ENCODE results near the gene ZNF133. TPM values are rescaled to one million over a fixed set of nuclear protein-coding genes. Genes with fewer than 3 reads are reported as not detected.

ZNF133 gene
- total and polyA plus RNA-seq, 11 donors: 4.0 to 9.8 (median 6.3) TPM

DNA sequence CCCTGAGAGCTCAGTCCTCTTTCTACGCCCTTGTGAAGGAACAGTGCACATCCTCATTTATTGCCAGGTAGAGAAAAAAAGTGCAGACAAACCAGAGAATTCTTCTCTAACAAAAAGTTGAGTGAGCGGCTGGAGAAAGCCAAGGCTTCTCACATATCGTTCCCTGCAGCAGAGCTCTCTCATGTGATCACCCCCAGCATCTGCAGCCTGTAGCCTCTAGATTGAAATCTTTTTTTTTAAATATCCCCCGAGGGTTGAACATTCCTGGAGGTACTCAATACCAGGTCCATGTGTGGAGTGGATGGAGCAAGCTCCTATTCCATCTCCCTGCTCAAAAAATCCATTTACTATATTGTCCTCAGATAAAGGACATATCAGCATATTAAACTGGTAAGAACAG is 22.9 kb upstream of the ZNF133 start:
- WGBS, 4 donors: 35 to 56% (median 42%) methylated on average over 4 of the region's 4 CpGs
- H3K36me3 ChIP-seq: no peaks in the 10 kb centered on the region
- H3K27ac ChIP-seq: no peak overlapping the region
- no peak for TF ChIP-seq POLR2A (IDR thresholded peaks at IDR 0.05)
- TF ChIP-seq, protein P1, sequence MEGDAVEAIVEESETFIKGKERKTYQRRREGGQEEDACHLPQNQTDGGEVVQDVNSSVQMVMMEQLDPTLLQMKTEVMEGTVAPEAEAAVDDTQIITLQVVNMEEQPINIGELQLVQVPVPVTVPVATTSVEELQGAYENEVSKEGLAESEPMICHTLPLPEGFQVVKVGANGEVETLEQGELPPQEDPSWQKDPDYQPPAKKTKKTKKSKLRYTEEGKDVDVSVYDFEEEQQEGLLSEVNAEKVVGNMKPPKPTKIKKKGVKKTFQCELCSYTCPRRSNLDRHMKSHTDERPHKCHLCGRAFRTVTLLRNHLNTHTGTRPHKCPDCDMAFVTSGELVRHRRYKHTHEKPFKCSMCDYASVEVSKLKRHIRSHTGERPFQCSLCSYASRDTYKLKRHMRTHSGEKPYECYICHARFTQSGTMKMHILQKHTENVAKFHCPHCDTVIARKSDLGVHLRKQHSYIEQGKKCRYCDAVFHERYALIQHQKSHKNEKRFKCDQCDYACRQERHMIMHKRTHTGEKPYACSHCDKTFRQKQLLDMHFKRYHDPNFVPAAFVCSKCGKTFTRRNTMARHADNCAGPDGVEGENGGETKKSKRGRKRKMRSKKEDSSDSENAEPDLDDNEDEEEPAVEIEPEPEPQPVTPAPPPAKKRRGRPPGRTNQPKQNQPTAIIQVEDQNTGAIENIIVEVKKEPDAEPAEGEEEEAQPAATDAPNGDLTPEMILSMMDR (IDR thresholded peaks at IDR 0.05): no peak
- no peaks in the 10 kb centered on the region for H3K9me3 ChIP-seq
- no peak overlapping the region for H3K4me3 ChIP-seq
- ATAC-seq (no peak), DNase-seq (no peak)
- H3K27me3 ChIP-seq: peaks cover 0 to 57% (median 2%) of the 10 kb centered on the region in 9 donors
- intact Hi-C loops (cut with DNase I): no loop called here
- H3K4me1 ChIP-seq: no peaks in the 10 kb centered on the region

DNA sequence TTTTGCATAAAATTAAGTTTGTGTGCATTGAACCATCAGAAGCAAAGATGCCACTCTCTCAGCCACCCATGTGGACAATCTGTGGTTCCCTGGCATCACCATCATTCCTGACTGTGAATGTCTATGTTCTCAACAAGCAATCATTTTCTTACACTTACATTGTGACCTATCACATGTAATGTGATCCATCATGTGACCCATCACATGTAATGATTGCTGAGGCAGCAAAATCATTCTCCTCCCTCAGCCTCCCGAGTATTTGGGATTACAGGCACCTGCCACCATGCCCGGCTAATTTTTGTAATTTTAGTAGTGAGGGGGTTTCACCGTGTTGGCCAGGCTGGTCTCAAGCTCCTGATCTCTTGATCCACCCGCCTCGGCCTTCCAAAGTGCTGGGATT is 22.0 kb upstream of the ZNF133 start:
- 79 to 91% (median 81%) methylated on average over 4 to 5 of the region's 5 CpGs for WGBS, 4 donors
- intact Hi-C loops (cut with DNase I): no loop called here
- H3K4me3 ChIP-seq: no peak overlapping the region
- ATAC-seq (no peak), DNase-seq (no peak)
- H3K27me3 ChIP-seq: peaks cover 0 to 59% (median 3%) of the 10 kb centered on the region in 9 donors
- H3K27ac ChIP-seq: no peak overlapping the region
- H3K9me3 ChIP-seq: no peaks in the 10 kb centered on the region
- no peaks in the 10 kb centered on the region for H3K4me1 ChIP-seq
- TF ChIP-seq, protein P1 (IDR thresholded peaks at IDR 0.05): no peak
- no peak for TF ChIP-seq POLR2A (IDR thresholded peaks at IDR 0.05)
- no peaks in the 10 kb centered on the region for H3K36me3 ChIP-seq

DNA sequence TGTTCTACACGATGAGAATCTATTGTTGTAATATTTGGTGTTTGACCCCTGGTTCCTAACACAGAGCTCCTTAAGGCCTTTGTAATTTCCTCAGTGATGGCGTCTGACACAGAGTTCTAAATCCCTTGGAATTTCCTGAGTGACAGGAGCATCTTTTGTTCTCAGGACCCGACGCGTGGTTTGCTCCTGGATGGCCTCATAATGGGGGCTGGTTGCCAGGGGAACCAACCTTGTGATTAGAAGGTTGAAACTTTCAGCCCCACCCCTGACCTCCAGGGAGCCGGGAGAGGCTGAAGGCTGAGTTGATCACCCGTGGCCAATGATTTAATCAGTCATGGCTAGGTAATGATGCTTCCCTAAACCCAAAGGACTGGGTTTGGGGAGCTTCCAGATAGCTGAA is 20.5 kb upstream of the ZNF133 start:
- peaks cover 0 to 6% (median 0%) of the 10 kb centered on the region in 12 donors for H3K4me1 ChIP-seq
- peaks cover 0 to 60% (median 3%) of the 10 kb centered on the region in 9 donors for H3K27me3 ChIP-seq
- DNase-seq: no peak
- intact Hi-C loops (cut with DNase I): no loop called here
- no peaks in the 10 kb centered on the region for H3K36me3 ChIP-seq
- TF ChIP-seq, protein P1 (IDR thresholded peaks at IDR 0.05): no peak
- TF ChIP-seq POLR2A (IDR thresholded peaks at IDR 0.05): no peak
- H3K4me3 ChIP-seq: no peak overlapping the region
- no peak for ATAC-seq
- 17 to 21% (median 19%) methylated on average over 7 of the region's 7 CpGs for WGBS, 4 donors
- H3K27ac ChIP-seq: no peak overlapping the region
- H3K9me3 ChIP-seq: no peaks in the 10 kb centered on the region

DNA sequence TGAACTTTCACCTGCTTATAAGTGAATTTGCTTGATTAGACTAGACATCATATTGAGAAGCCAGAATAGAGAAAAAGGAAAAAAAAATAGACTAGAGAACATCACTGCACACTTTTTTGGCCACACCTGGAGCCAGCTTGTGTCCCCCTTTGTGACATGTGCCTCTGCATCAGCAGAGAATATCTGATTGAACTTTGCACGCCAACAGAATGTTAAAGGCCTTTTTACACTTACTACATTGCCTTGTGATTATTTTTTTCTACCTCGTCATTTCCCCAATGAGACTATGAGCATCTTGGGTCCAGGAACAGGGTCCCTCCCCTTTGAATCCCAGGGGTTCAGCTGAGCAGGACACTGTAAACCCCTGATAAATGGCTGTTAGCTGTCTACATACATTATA is 17.2 kb upstream of the ZNF133 start:
- DNase-seq (no peak), ATAC-seq (no peak)
- 69 to 78% (median 74%) methylated on average over 2 of the region's 2 CpGs for WGBS, 4 donors
- no peaks in the 10 kb centered on the region for H3K36me3 ChIP-seq
- no peak overlapping the region for H3K4me3 ChIP-seq
- no peaks in the 10 kb centered on the region for H3K9me3 ChIP-seq
- intact Hi-C loops (cut with DNase I): loop anchor here in 7 of 10 donors (10.0 kb wide), 3 partner anchors 136 to 1466 kb away; partner anchors contain the start of genes KAT14 (in 2 of the 7) and PET117 (in 2 of the 7)
- no peak overlapping the region for H3K27ac ChIP-seq
- TF ChIP-seq POLR2A (IDR thresholded peaks at IDR 0.05): no peak
- TF ChIP-seq, protein P1 (IDR thresholded peaks at IDR 0.05): no peak
- H3K4me1 ChIP-seq: peaks cover 0 to 6% (median 0%) of the 10 kb centered on the region in 12 donors
- peaks cover 0 to 47% (median 3%) of the 10 kb centered on the region in 9 donors for H3K27me3 ChIP-seq

Measured in heart left ventricle (tissue), 16 donors.